CD4-positive, alpha-beta T cell (primary cell): ENCODE results near the gene AUTS2. TPM values are rescaled to one million over a fixed set of nuclear protein-coding genes. Genes with fewer than 3 reads are reported as not detected.

ENCODE experiments used
- ATAC-seq: fragments of 200-7000 bp; cut with Tn5 transposase; one replicate; pipeline ENCODE4 v1.10.0; 2022; ENCODE audit warnings: mild to moderate bottlenecking; ENCODE audit not compliant: poor library complexity
- CTCF ChIA-PET: fragments of 350-600 bp; sonication (Branson Sonifier 250); formaldehyde crosslinking; loops from one replicate; lab custom pipeline; 2021; ENCODE audit warnings: antibody characterized with exemption, inconsistent platforms; lab: Charles Lee
- POLR2A ChIA-PET: fragments of 350-600 bp; sonication (Branson Sonifier 250); formaldehyde crosslinking; loops from one replicate; lab custom pipeline; 2021; ENCODE audit warnings: antibody characterized with exemption, inconsistent platforms; lab: Charles Lee
- DNase-seq, 14 experiments: peaks; one replicate each; pipeline ENCODE4 v3.0.0-alpha.2; 2013 to 2020; ENCODE audit warnings: mixed read lengths in 2 of 14
- H3K27ac ChIP-seq, 2 donors: one replicate each; pipeline versions ENCODE4 v1.5.1 to v1.7.0; 2013; ENCODE audit warnings: low read length in 2 of 2, low read depth in 1 of 2, mild to moderate bottlenecking in 1 of 2
- H3K27me3 ChIP-seq, 2 experiments: 1 replicate in 1 of 2; 2 replicates in 1 of 2; pipeline versions ENCODE4 v1.6.1 to v1.7.0; 2013; ENCODE audit warnings: low read length in 2 of 2, control low read depth in 1 of 2, mild to moderate bottlenecking in 1 of 2, moderate library complexity in 1 of 2; ENCODE audit not compliant: insufficient read depth in 2 of 2, control insufficient read depth in 1 of 2
- H3K36me3 ChIP-seq: one replicate; pipeline ENCODE4 v1.6.1; 2013; ENCODE audit warnings: low read length, control low read depth; ENCODE audit not compliant: insufficient read depth
- H3K4me1 ChIP-seq: one replicate; pipeline ENCODE4 v1.6.1; 2013; ENCODE audit warnings: low read length, control low read depth; ENCODE audit not compliant: insufficient read depth
- H3K4me3 ChIP-seq: one replicate; pipeline ENCODE4 v1.5.1; 2013; ENCODE audit warnings: mild to moderate bottlenecking, low read length, moderate library complexity
- H3K9me3 ChIP-seq, 2 experiments: 1 replicate in 1 of 2; 2 replicates in 1 of 2; pipeline versions ENCODE4 v1.6.1 to v1.7.0; 2013; ENCODE audit warnings: low read length in 2 of 2, mild to moderate bottlenecking in 2 of 2, control low read depth in 1 of 2, moderate library complexity in 1 of 2; ENCODE audit not compliant: control insufficient read depth in 1 of 2, insufficient read depth in 1 of 2
- H3K27ac Mint-ChIP-seq: one replicate; pipeline ENCODE4 v1.8.0; 2020; ENCODE audit warnings: mixed read lengths
- H3K27me3 Mint-ChIP-seq: one replicate; pipeline ENCODE4 v1.8.0; 2021; ENCODE audit warnings: mixed read lengths
- H3K36me3 Mint-ChIP-seq: one replicate; pipeline ENCODE4 v1.8.0; 2021; ENCODE audit warnings: low read depth, mixed read lengths
- H3K4me1 Mint-ChIP-seq: one replicate; pipeline ENCODE4 v1.8.0; 2021; ENCODE audit warnings: low read depth, mixed read lengths
- H3K4me3 Mint-ChIP-seq: one replicate; pipeline ENCODE4 v1.8.0; 2020; ENCODE audit warnings: mild to moderate bottlenecking, mixed read lengths
- H3K9me3 Mint-ChIP-seq: one replicate; pipeline ENCODE4 v1.8.0; 2020; ENCODE audit warnings: mixed read lengths
- intact Hi-C, 2 experiments: fragments of 100-400 bp; cut with DNase I in 1 of 2; cut with micrococcal nuclease in 1 of 2; formaldehyde crosslinking; loops; one replicate each; pipeline versions ENCODE4 v1.15.1 to v1.9.0; 2023 to 2025; cut with DNase I, micrococcal nuclease
- total RNA-seq, 174 experiments: library from RNA in 2 of 174; stranded (reverse) in 2 of 174; gene quantifications; one replicate each; pipeline ENCODE4 v1.2.3 and lab custom pipeline; 2021 to 2026
- TF ChIP-seq, protein P1 (sequence below): fragments of 200-600 bp; IDR thresholded peaks from one replicate; pipeline ENCODE4 v1.8.0; 2022; ENCODE audit warnings: antibody characterized with exemption, mild to moderate bottlenecking

Gene AUTS2
- total RNA-seq, 2 experiments from 2014 or later, result 43.6 to 47.6 TPM

DNA sequence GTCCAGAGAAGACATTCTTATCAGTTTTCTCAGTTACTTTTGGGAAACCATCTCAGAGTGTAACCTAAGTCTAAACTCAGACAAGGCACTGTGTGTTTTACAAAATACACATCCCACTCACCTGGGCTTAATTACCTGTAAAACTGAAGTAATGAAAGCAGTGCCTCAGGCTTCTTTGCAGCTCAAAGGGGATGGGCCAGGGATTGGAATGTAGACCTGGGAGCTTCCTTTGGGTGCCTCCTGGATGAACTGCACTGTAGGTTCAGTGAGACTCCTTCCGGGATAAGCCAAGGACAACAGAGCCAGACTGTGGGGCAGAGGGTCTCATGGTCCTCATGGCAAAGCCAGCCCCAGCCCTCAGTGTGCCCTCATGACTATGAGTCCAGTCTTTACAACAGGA is 861.3 kb downstream of the AUTS2 start:
- no peaks in the 10 kb centered on the region for H3K9me3 Mint-ChIP-seq

DNA sequence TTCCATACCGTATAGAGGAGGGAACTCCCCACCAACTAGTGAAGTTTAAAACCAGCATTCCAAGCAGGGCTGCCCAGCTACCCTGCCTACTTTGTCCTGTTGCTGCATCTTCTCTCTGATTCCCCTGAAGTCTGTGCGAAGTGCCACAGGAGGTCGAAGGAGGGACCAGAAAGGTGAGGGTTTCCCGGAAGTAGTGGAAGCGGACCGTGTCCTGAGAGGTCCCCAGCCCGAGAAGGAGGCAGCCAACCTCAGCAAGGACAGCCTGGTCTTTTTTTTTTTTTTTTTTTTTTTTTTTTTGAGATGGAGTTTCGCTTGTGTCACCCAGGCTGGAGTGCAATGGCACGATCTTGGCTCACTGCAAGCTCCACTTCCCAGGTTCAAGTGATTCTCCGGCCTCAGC is 861.8 kb downstream of the AUTS2 start:
- no peaks in the 10 kb centered on the region for H3K9me3 Mint-ChIP-seq
- no peaks in the 10 kb centered on the region for H3K27me3 Mint-ChIP-seq
- Histone ChIP-seq H3K27ac (no peak overlapping the region), H3K36me3 (no peaks in the 10 kb centered on the region), H3K4me3 (no peak overlapping the region), H3K27me3 (no peaks in the 10 kb centered on the region), H3K9me3 (peaks cover 0 to 3% of the 10 kb centered on the region in 2 experiments), H3K4me1 (peaks cover 18% of the 10 kb centered on the region)
- H3K27ac Mint-ChIP-seq, result no peak overlapping the region
- peaks cover 29% of the 10 kb centered on the region for H3K4me1 Mint-ChIP-seq
- POLR2A ChIA-PET, result no interaction called here
- intact Hi-C loops, result no loop called here
- no peak overlapping the region for H3K4me3 Mint-ChIP-seq
- CTCF ChIA-PET, result no interaction called here
- no peak for DNase-seq
- H3K36me3 Mint-ChIP-seq, result no peaks in the 10 kb centered on the region
- TF ChIP-seq, protein P1, sequence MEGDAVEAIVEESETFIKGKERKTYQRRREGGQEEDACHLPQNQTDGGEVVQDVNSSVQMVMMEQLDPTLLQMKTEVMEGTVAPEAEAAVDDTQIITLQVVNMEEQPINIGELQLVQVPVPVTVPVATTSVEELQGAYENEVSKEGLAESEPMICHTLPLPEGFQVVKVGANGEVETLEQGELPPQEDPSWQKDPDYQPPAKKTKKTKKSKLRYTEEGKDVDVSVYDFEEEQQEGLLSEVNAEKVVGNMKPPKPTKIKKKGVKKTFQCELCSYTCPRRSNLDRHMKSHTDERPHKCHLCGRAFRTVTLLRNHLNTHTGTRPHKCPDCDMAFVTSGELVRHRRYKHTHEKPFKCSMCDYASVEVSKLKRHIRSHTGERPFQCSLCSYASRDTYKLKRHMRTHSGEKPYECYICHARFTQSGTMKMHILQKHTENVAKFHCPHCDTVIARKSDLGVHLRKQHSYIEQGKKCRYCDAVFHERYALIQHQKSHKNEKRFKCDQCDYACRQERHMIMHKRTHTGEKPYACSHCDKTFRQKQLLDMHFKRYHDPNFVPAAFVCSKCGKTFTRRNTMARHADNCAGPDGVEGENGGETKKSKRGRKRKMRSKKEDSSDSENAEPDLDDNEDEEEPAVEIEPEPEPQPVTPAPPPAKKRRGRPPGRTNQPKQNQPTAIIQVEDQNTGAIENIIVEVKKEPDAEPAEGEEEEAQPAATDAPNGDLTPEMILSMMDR, result no peak
- no peak for ATAC-seq

More for the DNA sequence above, 861.3 kb downstream of the AUTS2 start:
- Histone ChIP-seq H3K27me3 (no peaks in the 10 kb centered on the region), H3K27ac (no peak overlapping the region), H3K36me3 (no peaks in the 10 kb centered on the region), H3K4me1 (peaks cover 18% of the 10 kb centered on the region), H3K9me3 (peaks cover 0 to 3% of the 10 kb centered on the region in 2 experiments), H3K4me3 (no peak overlapping the region)
- no peak for DNase-seq
- no peak overlapping the region for H3K4me3 Mint-ChIP-seq
- no peaks in the 10 kb centered on the region for H3K36me3 Mint-ChIP-seq
- ChIA-PET POLR2A (no interaction called here), CTCF (no interaction called here)
- H3K27me3 Mint-ChIP-seq, result no peaks in the 10 kb centered on the region
- intact Hi-C loops, result no loop called here
- H3K27ac Mint-ChIP-seq, result no peak overlapping the region
- ATAC-seq, result no peak
- peaks cover 29% of the 10 kb centered on the region for H3K4me1 Mint-ChIP-seq
- TF ChIP-seq, protein P1, result no peak

DNA sequence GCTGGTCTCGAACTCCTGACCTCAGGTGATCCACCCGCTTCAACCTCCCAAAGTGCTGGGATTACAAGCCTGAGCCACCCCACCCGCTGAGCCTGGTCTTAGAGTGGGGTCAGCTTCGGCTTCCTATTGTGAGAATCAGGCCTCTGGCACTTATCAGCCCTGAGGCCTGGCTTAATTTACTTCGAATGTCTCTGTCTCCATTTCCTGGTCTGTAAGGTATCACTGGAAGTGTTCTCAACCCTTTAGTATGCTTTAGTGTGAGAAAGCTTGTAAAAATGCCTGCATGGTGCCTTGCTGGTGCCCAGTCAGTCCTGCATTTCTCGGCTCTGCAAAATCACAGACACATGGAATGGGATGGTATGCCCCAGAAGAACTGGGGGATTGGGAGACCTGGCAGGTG is 862.3 kb downstream of the AUTS2 start:
- Histone ChIP-seq H3K27me3 (no peaks in the 10 kb centered on the region), H3K36me3 (no peaks in the 10 kb centered on the region), H3K4me3 (no peak overlapping the region), H3K27ac (no peak overlapping the region), H3K4me1 (peaks cover 18% of the 10 kb centered on the region), H3K9me3 (peaks cover 0 to 3% of the 10 kb centered on the region in 2 experiments)
- ChIA-PET CTCF (no interaction called here), POLR2A (no interaction called here)
- H3K27ac Mint-ChIP-seq, result no peak overlapping the region
- no peaks in the 10 kb centered on the region for H3K36me3 Mint-ChIP-seq
- intact Hi-C loops, result no loop called here
- H3K4me3 Mint-ChIP-seq, result no peak overlapping the region
- H3K4me1 Mint-ChIP-seq, result peaks cover 29% of the 10 kb centered on the region
- DNase-seq (no peak), ATAC-seq (no peak)
- TF ChIP-seq, protein P1, result no peak
- H3K27me3 Mint-ChIP-seq, result no peaks in the 10 kb centered on the region
- no peaks in the 10 kb centered on the region for H3K9me3 Mint-ChIP-seq
